Esophagus squamous epithelium (tissue), 5 donors: Measurements from ENCODE around the gene TSC1. TPM values are rescaled to one million over a fixed set of nuclear protein-coding genes. Genes with fewer than 3 reads are reported as not detected.

ENCODE experiments used
- DNase-seq: peaks from one replicate; lab custom pipeline; 2025; lab: John Stamatoyannopoulos, UW
- H3K27ac ChIP-seq, 4 donors: fragments of 200-600 bp; sonication (generic); one replicate each; pipeline ENCODE4 v1.5.1; 2016 to 2019; ENCODE audit warnings: mild to moderate bottlenecking in 1 of 4
- H3K27me3 ChIP-seq, 4 donors: fragments of 200-600 bp; sonication (generic); 1 replicate in 3 of 4; 2 replicates in 1 of 4; pipeline versions ENCODE4 v1.5.1 to v1.6.0; 2017 to 2021; ENCODE audit warnings: antibody characterized with exemption in 1 of 4
- H3K36me3 ChIP-seq, 3 donors: fragments of 200-600 bp; sonication (generic); one replicate each; pipeline ENCODE4 v1.5.1; 2016 to 2019
- H3K4me1 ChIP-seq, 3 donors: fragments of 200-600 bp; sonication (generic); one replicate each; pipeline ENCODE4 v1.5.1; 2017 to 2019
- H3K4me3 ChIP-seq, 4 donors: fragments of 200-600 bp; sonication (generic); 1 replicate in 3 of 4; 2 replicates in 1 of 4; pipeline ENCODE4 v1.5.1; 2016 to 2019; ENCODE audit warnings: mild to moderate bottlenecking in 2 of 4, moderate library complexity in 1 of 4
- H3K9me3 ChIP-seq, 3 donors: fragments of 200-600 bp; sonication (generic); one replicate each; pipeline ENCODE4 v1.5.1; 2016 to 2019
- POLR2A ChIP-seq, 4 donors: fragments of 450-650 bp; IDR thresholded peaks; one replicate each; pipeline ENCODE4 v1.6.1; 2017; ENCODE audit warnings: antibody characterized with exemption in 4 of 4, mild to moderate bottlenecking in 4 of 4, moderate library complexity in 3 of 4
- WGBS, 2 donors: methylation state at CpG; one replicate each; pipeline ENCODE4 v1.1.5; 2018; 5-methylcytosine and 5-hydroxymethylcytosine counted together
- intact Hi-C: fragments of 100-400 bp; cut with DNase I; formaldehyde crosslinking; loops from one replicate; pipeline ENCODE4 v1.15.0; 2022
- total RNA-seq, 4 donors: library from RNA; depleted of rRNA; stranded (reverse); fragments of >200 nt; gene quantifications; one replicate each; pipeline ENCODE4 v1.1.0, GENCODE V29; 2016
- TF ChIP-seq, protein P1 (sequence below), 6 experiments: fragments of 450-650 bp in 4 of 6; fragments of 200-600 bp in 2 of 6; sonication (generic) in 2 of 6; IDR thresholded peaks; one replicate each; pipeline ENCODE4 v1.5.1; 2016 to 2019; ENCODE audit warnings: antibody characterized with exemption in 6 of 6, mild to moderate bottlenecking in 4 of 6, moderate library complexity in 4 of 6
- donor health status: DM: yes; HTN: yes; CAD: no.

Gene TSC1
- total RNA-seq, 4 donors from 2014 or later: 18.8 to 38.7 (median 25.7) TPM

DNA sequence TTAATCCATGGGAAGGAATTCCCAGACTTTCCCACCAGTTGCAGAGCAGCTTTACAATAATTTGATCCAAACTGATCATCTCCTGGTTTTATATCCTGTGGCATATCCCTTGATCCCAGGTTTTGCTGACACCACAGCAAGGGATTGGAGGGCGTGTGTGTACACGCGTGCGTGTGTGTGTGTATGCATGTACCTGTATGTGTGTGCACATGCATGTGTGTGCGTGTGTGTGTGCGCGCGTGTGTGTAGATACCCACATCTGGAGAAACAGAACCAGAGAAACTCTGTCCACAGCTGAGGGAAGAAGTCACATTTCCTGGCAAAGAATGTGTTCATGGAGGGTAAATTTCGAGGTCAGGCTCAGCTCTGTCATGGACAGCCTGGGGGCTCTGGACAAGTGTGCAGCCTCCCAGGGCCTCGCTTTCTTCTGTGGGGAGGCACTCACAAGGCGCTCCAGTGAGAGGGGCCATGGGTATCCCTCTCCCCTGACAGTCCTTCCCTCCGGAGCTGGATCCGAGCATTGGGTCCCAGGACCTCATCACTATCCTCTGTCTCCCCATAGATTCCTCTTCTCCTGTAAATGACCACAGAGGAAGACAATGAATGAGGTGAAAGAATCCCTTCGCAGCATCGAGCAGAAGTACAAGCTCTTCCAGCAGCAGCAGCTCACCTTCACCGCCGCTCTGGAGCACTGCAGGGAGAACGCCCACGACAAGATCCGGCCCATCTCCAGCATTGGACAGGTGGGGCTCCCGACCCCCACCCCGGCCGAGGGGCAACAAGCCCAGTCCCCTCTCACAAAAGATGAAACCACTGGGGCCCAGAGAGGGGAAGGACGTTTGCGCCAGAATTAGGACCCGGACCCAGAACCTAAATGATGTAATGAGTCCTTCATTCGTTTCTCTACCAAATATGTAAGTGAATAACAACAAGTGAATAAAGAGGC, 60.8 kb downstream of the TSC1 start:
- no peak for TF ChIP-seq POLR2A (IDR thresholded peaks at IDR 0.05)
- Histone ChIP-seq H3K36me3 (peaks cover 0 to 45% (median 0%) of the 10 kb centered on the region in 3 donors), H3K9me3 (no peaks in the 10 kb centered on the region), H3K27me3 (no peaks in the 10 kb centered on the region), H3K4me3 (no peak overlapping the region), H3K4me1 (peaks cover 0 to 23% (median 6%) of the 10 kb centered on the region in 3 donors), H3K27ac (no peak overlapping the region)
- 85 to 92% methylated on average over 10 to 19 of the region's 27 CpGs for WGBS, 2 donors
- DNase-seq: no peak
- intact Hi-C loops: no loop called here

DNA sequence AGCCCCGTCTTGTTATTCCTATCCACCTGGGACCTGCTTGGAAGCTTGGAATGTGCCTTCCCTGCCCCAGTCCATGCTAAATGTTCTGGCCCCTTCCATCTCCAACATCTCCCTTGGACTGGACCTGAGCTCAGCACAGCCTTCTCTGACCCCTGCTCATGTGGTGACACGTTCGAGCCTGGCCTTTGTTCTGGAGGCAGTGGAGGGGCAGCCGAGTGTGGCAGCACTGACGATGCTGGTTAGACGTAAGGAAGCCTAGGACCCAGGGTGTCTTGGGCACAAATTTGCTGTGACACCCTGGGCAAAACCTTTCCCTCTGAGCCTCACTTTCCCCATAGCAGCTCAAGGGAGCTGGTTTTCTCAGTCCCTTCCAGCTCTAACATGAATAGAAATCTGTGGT, 61.8 kb downstream of the TSC1 start:
- peaks cover 3 to 26% (median 8%) of the 10 kb centered on the region in 3 donors for H3K4me1 ChIP-seq
- TF ChIP-seq POLR2A (IDR thresholded peaks at IDR 0.05): no peak
- TF ChIP-seq, protein P1, sequence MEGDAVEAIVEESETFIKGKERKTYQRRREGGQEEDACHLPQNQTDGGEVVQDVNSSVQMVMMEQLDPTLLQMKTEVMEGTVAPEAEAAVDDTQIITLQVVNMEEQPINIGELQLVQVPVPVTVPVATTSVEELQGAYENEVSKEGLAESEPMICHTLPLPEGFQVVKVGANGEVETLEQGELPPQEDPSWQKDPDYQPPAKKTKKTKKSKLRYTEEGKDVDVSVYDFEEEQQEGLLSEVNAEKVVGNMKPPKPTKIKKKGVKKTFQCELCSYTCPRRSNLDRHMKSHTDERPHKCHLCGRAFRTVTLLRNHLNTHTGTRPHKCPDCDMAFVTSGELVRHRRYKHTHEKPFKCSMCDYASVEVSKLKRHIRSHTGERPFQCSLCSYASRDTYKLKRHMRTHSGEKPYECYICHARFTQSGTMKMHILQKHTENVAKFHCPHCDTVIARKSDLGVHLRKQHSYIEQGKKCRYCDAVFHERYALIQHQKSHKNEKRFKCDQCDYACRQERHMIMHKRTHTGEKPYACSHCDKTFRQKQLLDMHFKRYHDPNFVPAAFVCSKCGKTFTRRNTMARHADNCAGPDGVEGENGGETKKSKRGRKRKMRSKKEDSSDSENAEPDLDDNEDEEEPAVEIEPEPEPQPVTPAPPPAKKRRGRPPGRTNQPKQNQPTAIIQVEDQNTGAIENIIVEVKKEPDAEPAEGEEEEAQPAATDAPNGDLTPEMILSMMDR (IDR thresholded peaks at IDR 0.05): no peak
- no peak overlapping the region for H3K27ac ChIP-seq
- no peak overlapping the region for H3K4me3 ChIP-seq
- 84 to 95% methylated on average over 6 of the region's 6 CpGs for WGBS, 2 donors
- peaks cover 0 to 37% (median 0%) of the 10 kb centered on the region in 3 donors for H3K36me3 ChIP-seq
- no peaks in the 10 kb centered on the region for H3K9me3 ChIP-seq
- DNase-seq: no peak
- H3K27me3 ChIP-seq: no peaks in the 10 kb centered on the region
- intact Hi-C loops: no loop called here

DNA sequence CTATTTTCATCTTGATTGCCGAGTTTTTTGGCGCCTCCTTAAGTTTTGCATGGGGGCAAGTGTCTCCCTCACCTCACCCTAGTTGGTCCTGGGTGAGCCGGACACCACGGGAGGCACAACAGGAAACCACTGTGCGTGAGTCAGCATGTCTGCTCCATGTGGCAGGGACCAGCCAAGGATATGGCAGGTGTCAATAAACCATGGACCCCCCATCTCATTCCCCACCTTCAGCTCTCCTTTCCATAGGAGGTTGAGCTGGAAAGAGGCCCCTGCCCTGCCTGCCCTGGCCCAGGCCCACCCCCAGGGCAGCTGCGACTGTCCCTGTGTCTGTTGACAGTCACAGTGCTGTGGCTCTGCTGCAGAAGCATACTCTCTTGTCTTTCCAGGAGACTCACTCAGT, 62.6 kb downstream of the TSC1 start:
- no peak overlapping the region for H3K4me3 ChIP-seq
- WGBS, 2 donors: 40 to 67% methylated on average over 3 to 5 of the region's 6 CpGs
- intact Hi-C loops: no loop called here
- H3K27me3 ChIP-seq: no peaks in the 10 kb centered on the region
- no peak for DNase-seq
- TF ChIP-seq POLR2A (IDR thresholded peaks at IDR 0.05): no peak
- TF ChIP-seq, protein P1 (IDR thresholded peaks at IDR 0.05): no peak
- no peak overlapping the region for H3K27ac ChIP-seq
- no peaks in the 10 kb centered on the region for H3K9me3 ChIP-seq
- H3K4me1 ChIP-seq: peaks cover 6 to 33% (median 13%) of the 10 kb centered on the region in 3 donors
- H3K36me3 ChIP-seq: peaks cover 0 to 29% (median 0%) of the 10 kb centered on the region in 3 donors

DNA sequence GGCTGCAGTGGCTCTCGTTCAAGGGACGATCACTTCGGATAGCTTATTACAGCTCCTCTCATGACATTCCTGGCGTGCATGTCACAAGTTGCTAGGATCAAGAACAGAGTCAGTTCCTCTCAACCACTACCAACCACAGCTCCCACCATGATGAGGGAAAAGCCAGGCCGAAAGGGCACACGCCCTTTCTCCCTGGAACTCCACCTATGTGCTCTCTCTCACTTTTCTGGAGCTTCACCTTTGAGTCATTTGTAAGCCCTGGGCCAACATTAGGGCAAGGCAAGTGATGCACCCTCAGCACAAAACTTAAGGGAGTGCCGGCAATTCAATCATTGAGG, 64.1 kb downstream of the TSC1 start:
- Histone ChIP-seq H3K4me1 (peaks cover 6 to 33% (median 13%) of the 10 kb centered on the region in 3 donors), H3K36me3 (peaks cover 0 to 15% (median 0%) of the 10 kb centered on the region in 3 donors), H3K27me3 (no peaks in the 10 kb centered on the region), H3K27ac (peak overlapping the region; percentile 89 to 97 (median 93)), H3K4me3 (no peak overlapping the region), H3K9me3 (no peaks in the 10 kb centered on the region)
- WGBS, 2 donors: 58 to 78% methylated on average over 6 to 7 of the region's 7 CpGs
- DNase-seq: no peak
- intact Hi-C loops: no loop called here
- TF ChIP-seq, protein P1 (IDR thresholded peaks at IDR 0.05): no peak
- no peak for TF ChIP-seq POLR2A (IDR thresholded peaks at IDR 0.05)

DNA sequence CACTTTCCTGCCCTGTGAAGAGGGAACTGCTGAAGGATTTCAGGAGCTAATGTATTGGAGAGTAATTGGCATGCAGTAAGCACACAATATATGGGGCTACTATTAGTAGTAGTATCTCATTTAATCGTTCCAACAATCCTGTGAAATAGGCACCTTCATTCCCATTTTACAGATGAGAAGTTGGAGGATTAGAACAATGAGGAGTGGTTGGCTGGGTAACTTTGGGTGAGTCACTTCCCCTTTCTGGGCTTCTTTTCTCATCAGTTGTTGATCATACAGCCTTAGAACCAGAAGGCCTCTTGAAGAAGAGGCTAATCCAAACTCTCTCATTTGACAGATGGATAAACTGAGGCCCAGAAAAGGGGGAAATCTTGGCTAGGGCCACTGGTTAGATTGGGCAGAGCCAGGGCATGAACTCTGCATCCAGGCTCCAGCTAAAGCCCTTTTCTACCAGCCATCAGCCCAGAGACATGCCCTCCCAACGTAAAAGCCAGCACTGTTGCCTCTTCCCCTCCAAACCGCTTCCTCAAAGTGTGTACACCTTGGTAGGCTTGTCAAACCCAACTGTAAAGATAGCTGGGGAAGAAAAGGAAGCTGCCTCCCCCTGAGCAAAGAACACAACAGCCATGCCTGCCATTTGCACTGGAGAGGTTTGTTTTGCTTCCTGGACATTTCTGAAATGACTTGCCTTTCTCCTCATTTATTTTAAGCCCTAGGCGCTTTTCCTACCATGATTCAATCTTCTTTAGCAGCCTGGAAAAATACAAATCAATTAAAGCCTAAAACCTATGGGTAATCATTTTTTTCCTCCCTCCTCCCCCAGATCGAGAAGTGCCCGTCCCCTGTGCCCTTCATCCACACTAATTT, 64.7 kb downstream of the TSC1 start:
- Histone ChIP-seq H3K27me3 (no peaks in the 10 kb centered on the region), H3K36me3 (peaks cover 0 to 10% (median 0%) of the 10 kb centered on the region in 3 donors), H3K9me3 (no peaks in the 10 kb centered on the region), H3K4me3 (peak overlapping the region in 3 of 4 donors; percentile 78 to 91 (median 85)), H3K4me1 (peaks cover 6 to 33% (median 13%) of the 10 kb centered on the region in 3 donors), H3K27ac (peak overlapping the region; percentile 89 to 97 (median 93))
- intact Hi-C loops: no loop called here
- no peak for DNase-seq
- 82 to 85% methylated on average over 6 of the region's 6 CpGs for WGBS, 2 donors
- TF ChIP-seq, protein P1 (IDR thresholded peaks at IDR 0.05): no peak
- no peak for TF ChIP-seq POLR2A (IDR thresholded peaks at IDR 0.05)
